Measurements from ENCODE around the gene AGRN. TPM values are rescaled to one million over a fixed set of nuclear protein-coding genes. Genes with fewer than 3 reads are reported as not detected.
A peak's percentile ranks its signal among the peaks of the same experiment; 100 is the strongest.
"Not testable (repeated sequence)": the region's sequence is repeated elsewhere in the genome, so short reads cannot be mapped to it uniquely, and the experiment has no call there.

The AGRN gene
- total RNA-seq, 1 donor from 2014 or later: 109 TPM

DNA sequence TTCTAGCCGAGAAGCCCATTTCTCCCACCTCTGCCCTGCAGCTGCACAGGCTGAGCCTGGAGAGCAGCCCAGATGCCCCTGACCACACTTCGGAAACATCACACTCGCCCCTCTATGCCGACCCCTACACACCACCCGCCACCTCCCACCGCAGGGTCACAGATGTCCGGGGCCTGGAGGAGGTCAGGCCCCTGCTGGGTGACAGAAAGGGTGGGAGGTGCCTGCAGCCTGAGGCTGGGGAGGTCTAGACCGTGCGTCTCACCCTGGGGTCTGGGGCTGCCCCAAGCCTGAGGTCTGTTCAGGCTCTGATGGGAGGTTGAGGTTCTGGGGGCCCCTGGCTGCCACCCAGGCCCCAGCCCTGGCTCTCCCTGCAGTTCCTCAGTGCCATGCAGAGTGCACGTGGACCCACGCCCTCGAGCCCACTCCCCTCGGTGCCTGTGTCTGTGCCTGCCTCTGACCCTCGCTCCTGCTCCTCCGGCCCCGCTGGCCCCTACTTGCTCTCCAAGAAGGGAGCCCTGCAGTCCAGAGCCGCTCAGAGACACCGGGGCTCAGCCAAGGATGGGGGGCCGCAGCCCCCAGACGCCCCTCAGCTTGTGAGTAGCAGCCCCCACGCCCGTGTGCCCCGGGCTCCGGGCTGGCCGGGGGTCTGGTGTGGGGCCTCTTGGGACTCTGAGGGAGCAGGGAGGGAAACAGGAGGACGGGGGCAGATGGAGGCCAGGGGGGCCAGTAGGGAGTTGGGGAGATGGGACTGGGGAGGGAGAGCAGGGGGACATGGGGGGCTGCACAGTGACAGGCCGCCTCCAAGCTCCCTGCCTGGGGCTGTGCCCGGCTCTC is 46.2 kb upstream of the AGRN start:
- H3K4me1 ChIP-seq: peaks cover 2 to 3% of the 10 kb centered on the region in 2 donors
- no peaks in the 10 kb centered on the region for H3K9me3 ChIP-seq
- no peak for DNase-seq (ENCODE audit: low spot score in 2 of 2)
- H3K27me3 ChIP-seq: peaks cover 26% of the 10 kb centered on the region
- TF ChIP-seq, protein P1, sequence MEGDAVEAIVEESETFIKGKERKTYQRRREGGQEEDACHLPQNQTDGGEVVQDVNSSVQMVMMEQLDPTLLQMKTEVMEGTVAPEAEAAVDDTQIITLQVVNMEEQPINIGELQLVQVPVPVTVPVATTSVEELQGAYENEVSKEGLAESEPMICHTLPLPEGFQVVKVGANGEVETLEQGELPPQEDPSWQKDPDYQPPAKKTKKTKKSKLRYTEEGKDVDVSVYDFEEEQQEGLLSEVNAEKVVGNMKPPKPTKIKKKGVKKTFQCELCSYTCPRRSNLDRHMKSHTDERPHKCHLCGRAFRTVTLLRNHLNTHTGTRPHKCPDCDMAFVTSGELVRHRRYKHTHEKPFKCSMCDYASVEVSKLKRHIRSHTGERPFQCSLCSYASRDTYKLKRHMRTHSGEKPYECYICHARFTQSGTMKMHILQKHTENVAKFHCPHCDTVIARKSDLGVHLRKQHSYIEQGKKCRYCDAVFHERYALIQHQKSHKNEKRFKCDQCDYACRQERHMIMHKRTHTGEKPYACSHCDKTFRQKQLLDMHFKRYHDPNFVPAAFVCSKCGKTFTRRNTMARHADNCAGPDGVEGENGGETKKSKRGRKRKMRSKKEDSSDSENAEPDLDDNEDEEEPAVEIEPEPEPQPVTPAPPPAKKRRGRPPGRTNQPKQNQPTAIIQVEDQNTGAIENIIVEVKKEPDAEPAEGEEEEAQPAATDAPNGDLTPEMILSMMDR (IDR thresholded peaks at IDR 0.05): no peak
- no peaks in the 10 kb centered on the region for H3K36me3 ChIP-seq
- no peak overlapping the region for H3K4me3 ChIP-seq
- intact Hi-C loops (cut with DNase I): no loop called here
- no peak overlapping the region for H3K27ac ChIP-seq

DNA sequence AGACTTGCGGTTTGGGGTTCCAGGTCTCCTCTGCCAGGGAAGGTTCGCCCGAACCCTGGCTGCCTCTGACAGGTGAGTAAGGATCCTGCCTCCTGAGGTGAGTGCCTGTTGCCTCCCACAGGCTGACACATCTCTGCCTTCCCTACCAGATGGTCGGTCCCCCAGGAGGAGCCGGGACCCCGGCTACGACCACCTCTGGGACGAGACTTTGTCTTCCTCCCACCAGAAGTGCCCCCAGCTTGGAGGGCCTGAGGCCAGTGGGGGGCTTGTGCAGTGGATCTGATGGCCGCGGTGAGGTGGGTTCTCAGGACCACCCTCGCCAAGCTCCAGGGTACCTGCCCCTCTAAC is 45.7 kb upstream of the AGRN start:
- intact Hi-C loops (cut with DNase I): no loop called here
- H3K9me3 ChIP-seq: no peaks in the 10 kb centered on the region
- H3K4me1 ChIP-seq: peaks cover 2 to 3% of the 10 kb centered on the region in 2 donors
- TF ChIP-seq, protein P1 (IDR thresholded peaks at IDR 0.05): no peak
- H3K36me3 ChIP-seq: no peaks in the 10 kb centered on the region
- H3K27me3 ChIP-seq: peaks cover 26% of the 10 kb centered on the region
- no peak overlapping the region for H3K27ac ChIP-seq
- no peak for DNase-seq (ENCODE audit: low spot score in 2 of 2)
- no peak overlapping the region for H3K4me3 ChIP-seq

GRCh38 chr1:974687-975328 is 45.1 kb upstream of the AGRN start:
- no peaks in the 10 kb centered on the region for H3K9me3 ChIP-seq
- intact Hi-C loops (cut with DNase I): no loop called here
- DNase-seq (ENCODE audit: low spot score in 2 of 2): no peak
- no peaks in the 10 kb centered on the region for H3K36me3 ChIP-seq
- TF ChIP-seq, protein P1 (IDR thresholded peaks at IDR 0.05): no peak
- H3K27ac ChIP-seq: no peak overlapping the region
- peaks cover 26% of the 10 kb centered on the region for H3K27me3 ChIP-seq
- H3K4me3 ChIP-seq: no peak overlapping the region
- peaks cover 2 to 3% of the 10 kb centered on the region in 2 donors for H3K4me1 ChIP-seq

- intact Hi-C loops (cut with DNase I): no loop called here
- Histone ChIP-seq H3K27ac (no peak overlapping the region), H3K27me3 (peaks cover 26% of the 10 kb centered on the region), H3K36me3 (no peaks in the 10 kb centered on the region), H3K9me3 (no peaks in the 10 kb centered on the region), H3K4me3 (no peak overlapping the region), H3K4me1 (peaks cover 2 to 3% of the 10 kb centered on the region in 2 donors)
- no peak for DNase-seq (ENCODE audit: low spot score in 2 of 2)
- TF ChIP-seq, protein P1 (IDR thresholded peaks at IDR 0.05): no peak
Observed at GRCh38 chr1:975365-975764, 44.6 kb upstream of the AGRN start.

GRCh38 chr1:975896-976683 is 43.8 kb upstream of the AGRN start:
- intact Hi-C loops (cut with DNase I): no loop called here
- Histone ChIP-seq H3K4me1 (peaks cover 2 to 3% of the 10 kb centered on the region in 2 donors), H3K27me3 (peaks cover 21% of the 10 kb centered on the region), H3K9me3 (no peaks in the 10 kb centered on the region), H3K27ac (no peak overlapping the region), H3K4me3 (peak overlapping the region; percentile 16 to 55), H3K36me3 (no peaks in the 10 kb centered on the region)
- TF ChIP-seq, protein P1 (IDR thresholded peaks at IDR 0.05): peak in 2 of 3 experiments; percentile 67 to 73
- DNase-seq (ENCODE audit: low spot score in 2 of 2): no peak

- peaks cover 14% of the 10 kb centered on the region for H3K27me3 ChIP-seq
- intact Hi-C loops (cut with DNase I); H3K36me3 ChIP-seq; DNase-seq (ENCODE audit: low spot score in 2 of 2); H3K4me3 ChIP-seq; H3K9me3 ChIP-seq; H3K27ac ChIP-seq; H3K4me1 ChIP-seq: not testable (repeated sequence)
Observed at GRCh38 chr1:976791-977190, 43.1 kb upstream of the AGRN start.

Data from ascending aorta (tissue), 2 donors.